T-helper 2 cell treated with Interferon-gamma antibody and Interleukin-4, amounts not matched to agents 5 μg/mL and 100 μg/mL, for 36 hours (primary cell): ENCODE data around the gene CETP.
"Not testable (repeated sequence)": the region's sequence is repeated elsewhere in the genome, so short reads cannot be mapped to it uniquely, and the experiment has no call there.

Experiments
- DNase-seq: peaks from one replicate; pipeline ENCODE4 v3.0.0; 2021; ENCODE audit warnings: low spot score
- H3K27ac Mint-ChIP-seq: one replicate; pipeline ENCODE4 v1.8.0; 2021; ENCODE audit warnings: mild to moderate bottlenecking, mixed read lengths
- H3K27me3 Mint-ChIP-seq: one replicate; pipeline ENCODE4 v1.8.0; 2021; ENCODE audit warnings: low read depth, mixed read lengths
- H3K36me3 Mint-ChIP-seq: one replicate; pipeline ENCODE4 v1.8.0; 2021; ENCODE audit warnings: low read depth, mixed read lengths
- H3K4me1 Mint-ChIP-seq: one replicate; pipeline ENCODE4 v1.8.0; 2021; ENCODE audit warnings: low read depth, mixed read lengths
- H3K4me3 Mint-ChIP-seq: one replicate; pipeline ENCODE4 v1.8.0; 2022; ENCODE audit warnings: mild to moderate bottlenecking, moderate library complexity, mixed read lengths
- H3K9me3 Mint-ChIP-seq: one replicate; pipeline ENCODE4 v1.8.0; 2021; ENCODE audit warnings: mixed read lengths

Gene CETP

GRCh38 chr16:56998861-56999260 is 37.1 kb downstream of the CETP start:
- H3K27me3 Mint-ChIP-seq = no peaks in the 10 kb centered on the region

GRCh38 chr16:56999409-57000270 is 37.9 kb downstream of the CETP start:
- peak overlapping the region; percentile 87 for H3K27ac Mint-ChIP-seq
- no peaks in the 10 kb centered on the region for H3K27me3 Mint-ChIP-seq
- H3K36me3 Mint-ChIP-seq = peaks cover 76% of the 10 kb centered on the region
- DNase-seq = no peak
- H3K9me3 Mint-ChIP-seq = no peaks in the 10 kb centered on the region
- H3K4me1 Mint-ChIP-seq = peaks cover 72% of the 10 kb centered on the region
- H3K4me3 Mint-ChIP-seq = peak overlapping the region; percentile 71

More at GRCh38 chr16:56998861-56999260, 37.1 kb downstream of the CETP start:
- Mint-ChIP-seq H3K4me1 (peaks cover 73% of the 10 kb centered on the region), H3K36me3 (peaks cover 76% of the 10 kb centered on the region), H3K4me3 (peak overlapping the region; percentile 71), H3K9me3 (no peaks in the 10 kb centered on the region), H3K27ac (peak overlapping the region; percentile 87)
- no peak for DNase-seq

- peak; percentile 70 for DNase-seq
- Mint-ChIP-seq H3K4me3 (peak overlapping the region; percentile 71), H3K4me1 (peaks cover 72% of the 10 kb centered on the region)
Measured at GRCh38 chr16:57000271-57001025, 38.7 kb downstream of the CETP start.

GRCh38 chr16:57001026-57001679 is 39.4 kb downstream of the CETP start:
- Mint-ChIP-seq H3K36me3 (peaks cover 73% of the 10 kb centered on the region), H3K4me1 (peaks cover 67% of the 10 kb centered on the region), H3K4me3 (peak overlapping the region; percentile 27), H3K9me3 (no peaks in the 10 kb centered on the region), H3K27ac (peak overlapping the region; percentile 87), H3K27me3 (no peaks in the 10 kb centered on the region)
- no peak for DNase-seq

More at GRCh38 chr16:57000271-57001025, 38.7 kb downstream of the CETP start:
- Mint-ChIP-seq H3K36me3 (peaks cover 76% of the 10 kb centered on the region), H3K27me3 (no peaks in the 10 kb centered on the region), H3K9me3 (no peaks in the 10 kb centered on the region), H3K27ac (peak overlapping the region; percentile 87)

GRCh38 chr16:57003439-57004386 is 42.0 kb downstream of the CETP start:
- H3K36me3 Mint-ChIP-seq = peaks cover 67% of the 10 kb centered on the region
- peaks cover 56% of the 10 kb centered on the region for H3K4me1 Mint-ChIP-seq
- DNase-seq = no peak
- H3K27ac Mint-ChIP-seq = peak overlapping the region; percentile 51
- H3K27me3 Mint-ChIP-seq = no peaks in the 10 kb centered on the region
- H3K9me3 Mint-ChIP-seq = no peaks in the 10 kb centered on the region
- H3K4me3 Mint-ChIP-seq = peak overlapping the region; percentile 22

- H3K4me3 Mint-ChIP-seq = peak overlapping the region; percentile 24
- H3K4me1 Mint-ChIP-seq = peaks cover 49% of the 10 kb centered on the region
- no peak for DNase-seq
- H3K9me3 Mint-ChIP-seq = no peaks in the 10 kb centered on the region
- H3K27me3 Mint-ChIP-seq = no peaks in the 10 kb centered on the region
- H3K27ac Mint-ChIP-seq = peak overlapping the region; percentile 60
- H3K36me3 Mint-ChIP-seq = peaks cover 61% of the 10 kb centered on the region
Measured at GRCh38 chr16:57004387-57005250, 42.9 kb downstream of the CETP start.

- not testable (repeated sequence) for H3K9me3 Mint-ChIP-seq, DNase-seq, H3K27me3 Mint-ChIP-seq, H3K27ac Mint-ChIP-seq
- peak overlapping the region; percentile 16 for H3K4me3 Mint-ChIP-seq
- peaks cover 47% of the 10 kb centered on the region for H3K4me1 Mint-ChIP-seq
- H3K36me3 Mint-ChIP-seq = peaks cover 64% of the 10 kb centered on the region
Measured at GRCh38 chr16:57005597-57005996, 43.8 kb downstream of the CETP start.

- H3K36me3 Mint-ChIP-seq = peaks cover 57% of the 10 kb centered on the region
Measured at GRCh38 chr16:57007050-57007449, 45.3 kb downstream of the CETP start.

GRCh38 chr16:57007530-57007929 is 45.8 kb downstream of the CETP start:
- Mint-ChIP-seq H3K4me1 (peaks cover 48% of the 10 kb centered on the region), H3K27me3 (no peaks in the 10 kb centered on the region), H3K4me3 (no peak overlapping the region), H3K27ac (no peak overlapping the region), H3K9me3 (no peaks in the 10 kb centered on the region), H3K36me3 (peaks cover 59% of the 10 kb centered on the region)
- DNase-seq = no peak

More at GRCh38 chr16:57007050-57007449, 45.3 kb downstream of the CETP start:
- H3K4me1 Mint-ChIP-seq = peaks cover 43% of the 10 kb centered on the region
- H3K27me3 Mint-ChIP-seq = no peaks in the 10 kb centered on the region
- no peaks in the 10 kb centered on the region for H3K9me3 Mint-ChIP-seq
- H3K4me3 Mint-ChIP-seq = peak overlapping the region; percentile 32
- no peak for DNase-seq
- H3K27ac Mint-ChIP-seq = peak overlapping the region; percentile 15

GRCh38 chr16:57008440-57008839 is 46.7 kb downstream of the CETP start:
- peaks cover 55% of the 10 kb centered on the region for H3K4me1 Mint-ChIP-seq
- H3K4me3 Mint-ChIP-seq = peak overlapping the region; percentile 24
- DNase-seq = no peak
- H3K9me3 Mint-ChIP-seq = no peaks in the 10 kb centered on the region
- H3K27ac Mint-ChIP-seq = no peak overlapping the region
- H3K27me3 Mint-ChIP-seq = no peaks in the 10 kb centered on the region
- peaks cover 54% of the 10 kb centered on the region for H3K36me3 Mint-ChIP-seq

- H3K36me3 Mint-ChIP-seq = peaks cover 51% of the 10 kb centered on the region
- no peaks in the 10 kb centered on the region for H3K9me3 Mint-ChIP-seq
- H3K4me1 Mint-ChIP-seq = peaks cover 58% of the 10 kb centered on the region
- H3K4me3 Mint-ChIP-seq = peak overlapping the region; percentile 46
- no peaks in the 10 kb centered on the region for H3K27me3 Mint-ChIP-seq
- H3K27ac Mint-ChIP-seq = peak overlapping the region; percentile 67
- DNase-seq = no peak
Measured at GRCh38 chr16:57009643-57010170, 48.0 kb downstream of the CETP start.

GRCh38 chr16:57012353-57012752 is 50.6 kb downstream of the CETP start:
- Mint-ChIP-seq H3K4me1 (peaks cover 60% of the 10 kb centered on the region), H3K36me3 (peaks cover 50% of the 10 kb centered on the region), H3K27ac (peak overlapping the region; percentile 38), H3K9me3 (no peaks in the 10 kb centered on the region), H3K27me3 (no peaks in the 10 kb centered on the region), H3K4me3 (peak overlapping the region; percentile 36)
- DNase-seq = no peak
